Left kidney (tissue), 8 donors: Measurements from ENCODE around the gene EPN3. TPM values are rescaled to one million over a fixed set of nuclear protein-coding genes. Genes with fewer than 3 reads are reported as not detected.
A peak's percentile ranks its signal among the peaks of the same experiment; 100 is the strongest.

ENCODE experiments used
- DNase-seq: peaks from one replicate; pipeline ENCODE4 v3.0.0-alpha.2; 2013
- long read RNA-seq, 8 donors: transcript quantifications; one replicate each; lab custom pipeline, GENCODE V29; 2026
- polyA plus RNA-seq: library from polyadenylated mRNA; unstranded; fragments of 120-200 nt; gene quantifications from one replicate; pipeline ENCODE4 v1.2.1, GENCODE V29; 2013; ENCODE audit not compliant: insufficient read length

The EPN3 gene
- 9.5 TPM for polyA plus RNA-seq
- long read RNA-seq, donor 1 = 0 reads
- long read RNA-seq, donor 2 = 0 reads
- long read RNA-seq, donor 3, partial matches to known transcripts = 0 of 1 reads
- long read RNA-seq, donor 3, other reads (novel, unspliced or antisense) = 0 of 1 reads
- long read RNA-seq, donor 4 = 0 reads
- long read RNA-seq, donor 5, full-length matches to known transcripts = 3 of 3 reads
- long read RNA-seq, donor 5, partial matches to known transcripts = 0 of 3 reads
- long read RNA-seq, donor 5, other reads (novel, unspliced or antisense) = 0 of 3 reads
- long read RNA-seq, donor 6 = 0 reads
- long read RNA-seq, donor 7 = 0 reads
- long read RNA-seq, donor 8, full-length matches to known transcripts = 1 of 1 reads
- long read RNA-seq, donor 8, partial matches to known transcripts = 0 of 1 reads
- long read RNA-seq, donor 8, other reads (novel, unspliced or antisense) = 0 of 1 reads

- no peak for DNase-seq
These were observed at the start of gene EPN3 for GRCh38 chr17:50532452-50533024. Gene EPN3, plus strand, starts transcription at chr17:50532735. Its CDS starts 3,822 bp downstream, at chr17:50536557.

GRCh38 chr17:50483266-50483665, 49.3 kb upstream of the EPN3 start:
- DNase-seq = no peak

- DNase-seq = no peak
These were observed 48.0 kb upstream of the EPN3 start for GRCh38 chr17:50484386-50485155.

- DNase-seq = no peak
These were observed 45.1 kb upstream of the EPN3 start for GRCh38 chr17:50487213-50488096.

DNA sequence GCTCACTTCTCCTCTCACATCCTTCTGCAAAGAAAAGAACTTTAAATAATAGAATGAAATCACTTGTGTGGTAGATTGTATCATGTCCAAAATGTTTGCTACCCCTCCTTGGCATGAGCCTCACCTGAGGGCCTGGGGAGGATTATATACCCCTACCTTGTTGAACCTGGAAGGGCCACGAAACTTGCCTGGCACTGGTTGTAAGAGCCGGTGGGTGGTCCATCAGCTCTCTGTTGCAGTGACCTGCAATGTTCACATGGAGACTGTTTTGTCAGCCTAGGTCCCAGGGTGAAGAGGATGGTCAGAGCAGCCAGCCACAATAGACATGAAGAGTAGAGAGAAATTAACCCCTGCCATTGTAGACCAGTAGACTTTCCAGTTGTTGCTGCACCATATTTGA, 43.7 kb upstream of the EPN3 start:
- DNase-seq = no peak

DNA sequence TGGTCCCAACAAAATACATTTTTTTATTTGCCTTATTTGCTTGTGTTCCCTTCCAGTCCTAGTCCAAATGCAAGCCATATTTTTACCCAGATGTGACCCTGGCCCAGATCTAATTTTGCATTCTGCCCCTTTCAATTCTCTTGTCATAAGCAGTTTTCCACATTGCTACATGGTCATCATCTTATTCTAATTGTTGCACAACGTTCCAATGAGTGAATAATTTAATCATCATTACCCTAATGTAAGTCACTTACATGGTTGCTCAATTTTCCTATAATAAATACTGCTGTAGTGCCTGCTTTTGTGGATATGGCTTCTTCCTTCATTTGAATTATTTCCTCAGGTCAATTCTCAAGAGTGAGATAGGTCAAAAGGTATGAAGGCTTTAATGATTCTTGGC, 41.0 kb upstream of the EPN3 start:
- no peak for DNase-seq

DNA sequence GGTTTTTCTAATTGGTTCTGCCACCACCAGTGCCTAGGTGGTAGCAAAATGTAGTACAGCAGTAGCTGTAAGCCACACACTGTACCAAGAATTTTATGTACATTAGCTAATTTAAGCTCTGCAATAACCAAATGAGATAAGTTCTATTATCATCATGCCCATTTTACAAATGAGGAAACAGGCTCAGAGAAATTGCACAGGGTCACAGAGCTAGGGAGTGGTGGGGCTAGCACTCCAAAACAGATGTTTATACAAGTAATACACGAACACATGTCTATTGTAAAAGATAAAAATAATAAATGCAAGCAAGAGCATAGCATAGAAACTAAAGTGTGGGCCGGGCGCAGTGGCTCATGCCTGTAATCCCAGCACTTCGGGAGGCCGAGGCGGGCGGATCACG, 40.3 kb upstream of the EPN3 start:
- no peak for DNase-seq

DNA sequence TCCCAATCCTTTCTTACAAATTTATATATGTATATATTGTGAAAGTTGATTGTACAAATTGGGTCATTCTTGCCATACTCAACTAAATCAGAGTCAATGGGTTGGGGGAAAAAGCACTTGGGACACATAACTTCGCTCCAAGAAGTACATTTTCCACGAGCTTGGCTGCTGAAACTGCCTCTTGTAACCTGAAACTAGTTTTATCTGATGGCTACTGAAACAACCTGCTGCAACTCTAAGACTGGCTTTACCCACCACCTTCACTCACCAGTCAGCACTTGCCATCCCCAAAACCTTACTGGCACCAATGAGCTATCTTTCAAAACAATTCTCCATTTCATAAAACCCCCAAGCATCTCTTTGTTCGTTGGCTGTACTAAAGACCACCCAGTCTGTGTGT, 38.8 kb upstream of the EPN3 start:
- DNase-seq = no peak

- DNase-seq = no peak
These were observed 37.2 kb upstream of the EPN3 start for GRCh38 chr17:50495217-50495823.

GRCh38 chr17:50495918-50496317, 36.6 kb upstream of the EPN3 start:
- DNase-seq = no peak

- no peak for DNase-seq
These were observed 34.3 kb upstream of the EPN3 start for GRCh38 chr17:50498021-50498874.

DNA sequence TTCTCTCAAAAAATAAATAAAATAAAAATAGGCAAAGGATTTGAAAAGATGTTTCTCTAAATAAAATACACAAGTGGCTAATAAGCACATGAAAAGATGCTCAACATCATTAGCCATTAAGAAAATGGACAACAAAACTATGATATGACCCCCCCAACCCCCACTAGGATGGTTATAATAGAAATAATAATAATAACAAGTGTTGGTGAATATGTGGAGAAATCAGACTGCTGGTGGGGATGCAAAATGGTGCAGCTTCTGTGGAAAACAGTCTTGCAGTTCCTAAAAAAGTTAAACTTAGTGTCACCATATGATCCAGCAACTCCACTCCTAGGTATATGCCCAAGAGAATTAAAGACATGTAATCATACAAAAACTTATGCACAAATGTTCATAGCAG, 33.3 kb upstream of the EPN3 start:
- no peak for DNase-seq

- no peak for DNase-seq
These were observed 32.8 kb upstream of the EPN3 start for GRCh38 chr17:50499721-50500120.

- no peak for DNase-seq
These were observed 31.5 kb upstream of the EPN3 start for GRCh38 chr17:50501054-50501453.

DNA sequence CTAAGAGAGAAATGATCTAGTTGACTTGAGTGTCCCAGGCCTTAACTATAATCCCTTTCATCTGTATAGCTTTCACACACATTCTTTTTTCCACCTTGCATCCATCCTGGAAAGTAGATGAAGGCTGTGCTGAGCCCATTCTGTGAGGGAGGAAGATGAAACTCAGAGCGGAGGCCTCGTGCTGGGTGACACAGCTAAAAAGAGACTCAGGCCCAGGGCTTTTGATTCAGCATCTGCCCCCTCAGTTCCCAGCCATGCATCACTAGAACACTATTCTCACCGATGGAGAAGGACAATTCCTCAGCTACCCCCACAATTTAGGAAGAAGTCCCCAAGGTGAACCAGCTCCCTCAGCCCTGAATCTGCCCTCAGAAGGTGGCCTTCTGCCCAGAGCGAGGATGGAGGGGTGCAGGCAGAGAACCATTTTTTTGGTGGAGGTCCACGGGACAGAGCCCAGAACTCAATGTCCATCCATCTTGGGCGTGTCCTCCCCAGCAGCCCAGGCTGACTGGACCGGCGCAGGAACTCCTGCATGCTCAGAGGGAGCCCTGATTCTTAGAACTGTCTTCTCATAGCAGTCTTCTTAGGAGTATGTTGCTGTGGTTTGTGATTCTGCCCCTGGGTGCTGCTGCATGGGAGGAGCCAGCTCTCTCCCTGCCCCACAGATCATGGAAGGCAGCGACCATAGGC, 30.1 kb upstream of the EPN3 start:
- no peak for DNase-seq

DNA sequence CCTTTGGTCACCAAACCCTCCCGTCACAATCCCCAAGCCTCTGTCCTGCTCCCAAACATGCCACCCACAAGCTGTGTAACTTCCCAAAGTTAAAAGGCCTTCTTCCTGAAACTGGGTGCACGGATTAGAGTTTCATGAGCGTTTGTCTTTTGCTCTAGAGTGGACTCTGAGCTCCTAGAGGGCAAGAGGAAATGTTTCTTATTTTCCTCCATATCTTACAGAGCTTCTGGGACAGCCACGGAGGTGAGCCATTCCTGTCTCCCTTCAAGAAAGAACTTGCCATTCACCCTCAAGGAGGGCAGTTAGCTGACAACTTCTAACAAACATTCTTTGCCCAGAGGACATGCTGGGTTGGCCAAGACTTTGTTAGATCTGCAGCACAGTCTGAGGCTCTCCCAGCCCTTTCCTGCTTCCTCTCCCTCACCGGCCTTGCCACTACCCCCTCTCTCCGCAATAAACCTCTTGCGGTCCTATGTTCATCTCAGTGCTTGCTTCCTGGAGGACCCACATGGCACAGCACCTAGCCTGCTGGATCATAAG, 26.9 kb upstream of the EPN3 start:
- no peak for DNase-seq

- DNase-seq = no peak
These were observed 26.2 kb upstream of the EPN3 start for GRCh38 chr17:50506298-50506697.

GRCh38 chr17:50507871-50508572, 24.5 kb upstream of the EPN3 start, which contains the start of gene MYCBPAP:
Gene MYCBPAP, plus strand, starts transcription at chr17:50508439. Its CDS starts 236 bp downstream, at chr17:50508675.
- DNase-seq = peak; percentile 85
